NCI-H187 (cell line): ENCODE data around the gene GALNT13.
"Not testable (repeated sequence)": the region's sequence is repeated elsewhere in the genome, so short reads cannot be mapped to it uniquely, and the experiment has no call there.

Experiments
- DNase-seq, 2 experiments: peaks; one replicate each; lab custom pipeline; 2025; lab: John Stamatoyannopoulos, UW

Gene GALNT13

GRCh38 chr2:154408786-154409185, 537.1 kb downstream of the GALNT13 start:
- no peak for DNase-seq

GRCh38 chr2:154422251-154422650, 550.5 kb downstream of the GALNT13 start:
- DNase-seq, result no peak

- no peak for DNase-seq
Observed at GRCh38 chr2:154425994-154426393, 554.3 kb downstream of the GALNT13 start.

- no peak for DNase-seq
Observed at GRCh38 chr2:154427453-154427852, 555.7 kb downstream of the GALNT13 start.

- DNase-seq, result no peak
Observed at GRCh38 chr2:154428022-154428421, 556.3 kb downstream of the GALNT13 start.

- DNase-seq, result no peak
Observed at GRCh38 chr2:154433010-154433409, 561.3 kb downstream of the GALNT13 start.

- DNase-seq, result no peak
Observed at GRCh38 chr2:154437104-154437503, 565.4 kb downstream of the GALNT13 start.

- DNase-seq, result no peak
Observed at GRCh38 chr2:154439156-154439555, 567.4 kb downstream of the GALNT13 start.

GRCh38 chr2:154443919-154444318, 572.2 kb downstream of the GALNT13 start:
- DNase-seq, result no peak

GRCh38 chr2:154446324-154446723, 574.6 kb downstream of the GALNT13 start:
- DNase-seq, result no peak

- no peak for DNase-seq
Observed at GRCh38 chr2:154447727-154448418, 576.2 kb downstream of the GALNT13 start.

- no peak for DNase-seq
Observed at GRCh38 chr2:154449951-154450658, 578.4 kb downstream of the GALNT13 start.

GRCh38 chr2:154452471-154452870, 580.7 kb downstream of the GALNT13 start:
- DNase-seq, result no peak

GRCh38 chr2:154452906-154453493, 581.3 kb downstream of the GALNT13 start:
- no peak for DNase-seq

GRCh38 chr2:154455166-154455565, 583.4 kb downstream of the GALNT13 start:
- no peak for DNase-seq

- no peak for DNase-seq
Observed at GRCh38 chr2:154455866-154456265, 584.1 kb downstream of the GALNT13 start.

GRCh38 chr2:154457286-154457685, 585.6 kb downstream of the GALNT13 start:
- no peak for DNase-seq

GRCh38 chr2:154459286-154459685, 587.6 kb downstream of the GALNT13 start:
- DNase-seq, result no peak

GRCh38 chr2:154462634-154463033, 590.9 kb downstream of the GALNT13 start:
- DNase-seq, result no peak

GRCh38 chr2:154466226-154466625, 594.5 kb downstream of the GALNT13 start:
- DNase-seq, result no peak

GRCh38 chr2:154470376-154470775, 598.7 kb downstream of the GALNT13 start:
- DNase-seq, result no peak

GRCh38 chr2:154471492-154471891, 599.8 kb downstream of the GALNT13 start:
- not testable (repeated sequence) for DNase-seq

GRCh38 chr2:154477319-154477718, 605.6 kb downstream of the GALNT13 start:
- DNase-seq, result no peak
